K562 (cell line): Measurements from ENCODE around the gene ADCYAP1R1. TPM values are rescaled to one million over a fixed set of nuclear protein-coding genes. Genes with fewer than 3 reads are reported as not detected.

Source experiments
- ATAC-seq: fragments of 200-7000 bp; cut with Tn5 transposase; 3 replicates; pipeline ENCODE4 v1.9.1; 2020; ENCODE audit warnings: moderate library complexity
- BruUV-seq: library from RNA; stranded (reverse); fragments of 400-500 nt; replicated peaks from 2 replicates; lab custom pipeline; 2021; lab: Mats Ljungman, UMichigan
- CTCF ChIA-PET: fragments of 300-600 bp; formaldehyde crosslinking; extraction: SDS; loops from one replicate; lab custom pipeline; 2021; ENCODE audit warnings: low intra/inter-chr PET ratio; lab: Yijun Ruan, JAX
- POLR2A ChIA-PET: fragments of 300-600, 350-650 bp; sonication (Branson Sonifier 250); formaldehyde crosslinking; extraction: SDS; loops from one replicate; lab custom pipeline; 2021; ENCODE audit warnings: antibody characterized with exemption, inconsistent platforms; lab: Yijun Ruan, JAX
- DNase-seq, 4 experiments: peaks; one replicate each; pipeline versions ENCODE4 v3.0.0 to v3.0.0-alpha.2; 2011 to 2018; ENCODE audit warnings: low spot score in 3 of 4, mixed read lengths in 3 of 4; ENCODE audit errors: extremely low read depth in 1 of 4
- FAIRE-seq: peaks from 2 replicates; lab custom pipeline; 2011; peaks lifted over from hg19 to GRCh38; lab: Jason Lieb, UNC
- H2AFZ ChIP-seq: 2 replicates; pipeline ENCODE4 v1.6.0; 2011; ENCODE audit warnings: low read depth, low read length, control low read depth, inconsistent platforms
- H3K27ac ChIP-seq: fragments of 200-600 bp; 3 replicates; pipeline ENCODE4 v1.8.0; 2011; ENCODE audit warnings: low read depth, mild to moderate bottlenecking, control low read depth, inconsistent platforms, low read length, moderate library complexity, mixed read lengths; ENCODE audit errors: extremely low read depth
- H3K27me3 ChIP-seq, 2 experiments: fragments of 300-600 bp in 1 of 2; 2 replicates in 1 of 2; 3 replicates in 1 of 2; pipeline versions ENCODE4 v1.6.0 to v1.8.0; 2011; ENCODE audit warnings: inconsistent platforms in 2 of 2, low read length in 2 of 2, mild to moderate bottlenecking in 1 of 2, mixed read lengths in 1 of 2, moderate library complexity in 1 of 2; ENCODE audit not compliant: control insufficient read depth in 2 of 2, insufficient read depth in 2 of 2
- H3K36me3 ChIP-seq: fragments of 300-600 bp; 3 replicates; pipeline ENCODE4 v1.8.0; 2011; ENCODE audit warnings: mild to moderate bottlenecking, low read length, inconsistent platforms; ENCODE audit not compliant: control insufficient read depth, insufficient read depth
- H3K4me1 ChIP-seq, 2 experiments: fragments of 200-600 bp in 1 of 2; replicated peaks in 1 of 2; 2 replicates in 1 of 2; 3 replicates in 1 of 2; pipeline versions ENCODE4 v1.5.1 to v1.8.0; 2011; ENCODE audit warnings: inconsistent platforms in 2 of 2, low read length in 2 of 2, mild to moderate bottlenecking in 1 of 2, mixed read lengths in 1 of 2, moderate library complexity in 1 of 2; ENCODE audit not compliant: control insufficient read depth in 2 of 2, insufficient read depth in 2 of 2
- H3K4me2 ChIP-seq: 2 replicates; pipeline ENCODE4 v1.6.1; 2011; ENCODE audit warnings: low read length, control low read depth, inconsistent platforms, mixed read lengths; ENCODE audit not compliant: insufficient read depth
- H3K4me3 ChIP-seq: fragments of 200-600 bp; sonication (generic), shearing (Covaris generic); 2 replicates; pipeline ENCODE4 v1.5.1; 2016; ENCODE audit warnings: control low read depth, inconsistent platforms
- H3K79me2 ChIP-seq: fragments of 200-600 bp; 3 replicates; pipeline ENCODE4 v1.8.0; 2011; ENCODE audit warnings: low read length, inconsistent platforms; ENCODE audit not compliant: control insufficient read depth, insufficient read depth
- H3K9ac ChIP-seq, 2 experiments: 2 replicates each; pipeline versions ENCODE4 v1.6.0 to v1.6.1; 2011; ENCODE audit warnings: low read depth in 2 of 2, low read length in 2 of 2, control low read depth in 1 of 2, inconsistent platforms in 1 of 2, mild to moderate bottlenecking in 1 of 2, mixed read lengths in 1 of 2; ENCODE audit not compliant: insufficient read depth in 1 of 2
- H3K9me1 ChIP-seq: one replicate; pipeline ENCODE4 v1.6.0; 2011; ENCODE audit warnings: inconsistent platforms, mild to moderate bottlenecking, low read length, moderate library complexity; ENCODE audit not compliant: control insufficient read depth, insufficient read depth
- H3K9me3 ChIP-seq: replicated peaks from 2 replicates; pipeline ENCODE4 v1.5.1; 2011; ENCODE audit warnings: low read depth, low read length, inconsistent platforms; ENCODE audit not compliant: control insufficient read depth, insufficient read depth
- H4K20me1 ChIP-seq: replicated peaks from 2 replicates; pipeline ENCODE4 v1.6.1; 2011; ENCODE audit warnings: low read length, inconsistent platforms, mixed read lengths; ENCODE audit not compliant: control insufficient read depth, insufficient read depth
- ZFX ChIP-seq: sonication (generic); formaldehyde crosslinking; IDR thresholded peaks from 2 replicates; pipeline ENCODE4 v1.8.0; 2022; ENCODE audit warnings: mild to moderate bottlenecking, missing genetic modification reagents, moderate library complexity
- WGBS: fragments of 100-300 bp; shearing (Covaris generic); methylation state at CpG from one replicate; pipeline ENCODE4 v1.1.6; 2016; ENCODE audit warnings: low coverage, mixed read lengths; ENCODE audit not compliant: insufficient coverage; ENCODE audit errors: missing lambda C conversion rate; 5-methylcytosine and 5-hydroxymethylcytosine counted together
- in situ Hi-C: fragments of 300-500 bp; cut with MboI; formaldehyde crosslinking; loops from 4 replicates; pipeline ENCODE4 v1.15.0; 2018; ENCODE audit warnings: inconsistent platforms, mixed read lengths
- intact Hi-C: fragments of 100-400 bp; cut with micrococcal nuclease; formaldehyde crosslinking; loops from 2 replicates; pipeline ENCODE4 v1.14.2; 2022
- polyA plus RNA-seq, 8 experiments: library from polyadenylated mRNA; depleted of rRNA in 4 of 8; stranded (reverse) in 5 of 8; unstranded in 3 of 8; fragments of >200 nt; fragmentation: Nextera tagmentation in 2 of 8; fragmentation: Illumina TruSeq in 1 of 8; extraction: Ambion mirVana in 2 of 8; extraction: Trizol in 1 of 8; gene quantifications; 2 replicates each; pipeline versions ENCODE4 v1.2.1 to v1.2.3, GENCODE V29; 2011 to 2014; ENCODE audit warnings: inconsistent platforms in 1 of 8, missing spikeins in 1 of 8
- total RNA-seq, 7 experiments: library from RNA; depleted of rRNA in 6 of 7; stranded (reverse); fragments of >200 nt in 6 of 7; fragmentation: Illumina TruSeq in 2 of 7; extraction: Trizol in 2 of 7; gene quantifications; 2 replicates each; pipeline versions ENCODE4 v1.2.1 to v1.2.3, GENCODE V29; 2011 to 2021; ENCODE audit warnings: low replicate concordance in 1 of 7
- TF ChIP-seq, protein P1 (sequence below), 3 experiments: IDR thresholded peaks in 2 of 3; conservative IDR thresholded peaks in 1 of 3; 2 replicates each; pipeline ENCODE4 v1.5.1; 2011 to 2012; ENCODE audit warnings: low read length in 3 of 3, mild to moderate bottlenecking in 3 of 3, control low read depth in 2 of 3, improper control_type of control experiment in 1 of 3, inconsistent platforms in 1 of 3, low read depth in 1 of 3, mixed read lengths in 1 of 3, moderate library complexity in 1 of 3; ENCODE audit not compliant: insufficient read depth in 2 of 3

The ADCYAP1R1 gene
- total and polyA plus RNA-seq, 9 of the 15 experiments (the other 6 are each of a cell fraction or from before 2014, with no cell fraction given): 0.03 to 0.07 TPM; not detected in 7

DNA sequence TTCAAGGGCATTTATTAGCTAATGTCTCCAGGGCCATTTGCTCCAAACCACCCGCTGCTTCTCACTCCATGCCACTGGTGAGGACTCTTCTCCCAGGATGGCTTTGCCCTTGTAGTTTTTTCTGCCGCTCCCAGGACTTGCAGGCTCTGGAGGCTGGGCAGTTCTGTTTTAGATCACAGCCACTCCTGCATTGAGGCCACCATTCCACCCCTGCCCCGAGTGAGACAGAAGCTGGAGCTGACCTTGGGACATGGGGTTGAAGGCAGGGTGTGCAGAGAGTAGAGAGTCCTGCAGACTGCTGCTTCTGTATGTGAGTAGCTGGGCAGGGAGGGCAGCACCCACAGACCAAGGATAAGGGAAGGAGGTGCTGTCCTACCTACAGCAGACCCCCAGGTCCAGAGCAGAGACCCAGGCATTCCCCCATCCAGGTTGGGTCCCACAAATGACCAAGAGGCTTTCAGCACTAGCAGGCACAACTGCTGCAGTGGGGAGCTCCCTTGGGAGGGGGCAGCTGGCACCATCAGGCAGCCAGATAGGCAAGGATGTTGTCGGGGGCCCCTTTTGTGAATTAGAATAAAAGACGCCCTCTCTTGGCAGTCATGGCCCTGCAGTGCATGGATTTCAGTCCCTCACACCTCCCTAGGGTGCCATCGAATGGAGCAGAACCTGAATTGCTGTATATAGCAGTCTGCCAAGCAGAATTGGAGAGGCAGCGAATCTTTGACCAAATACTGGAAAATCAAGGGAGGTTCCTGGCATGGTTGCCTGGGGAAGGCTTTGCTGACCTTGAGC is 22.7 kb upstream of the ADCYAP1R1 start:
- in situ Hi-C loops (no loop called here), intact Hi-C loops (no loop called here)
- no peaks in the 10 kb centered on the region for H3K79me2 ChIP-seq
- BruUV-seq: no TSS peak
- no peaks in the 10 kb centered on the region for H3K9me1 ChIP-seq
- POLR2A ChIA-PET: interaction anchor here (0.6 to 1.0 kb wide), 3 partner anchors 27 to 365 kb away, joined by 3 to 4 read pairs (median 3); no protein-coding TSS in a partner anchor
- H3K36me3 ChIP-seq: no peaks in the 10 kb centered on the region
- H3K27me3 ChIP-seq: peaks cover 30 to 70% of the 10 kb centered on the region in 2 experiments
- ATAC-seq (no peak), FAIRE-seq (no peak), DNase-seq (no peak)
- CTCF ChIA-PET: no interaction called here
- no peak overlapping the region for H3K27ac ChIP-seq
- 0 out of 2 replicates have a peak, but pooled peaks cover 4% of the 10 kb centered on the region for H4K20me1 ChIP-seq
- no peaks in the 10 kb centered on the region for H3K9me3 ChIP-seq
- H3K9ac ChIP-seq: no peak overlapping the region
- H3K4me2 ChIP-seq: no peak overlapping the region
- no peak overlapping the region for H3K4me3 ChIP-seq
- H2AFZ ChIP-seq: no peak overlapping the region
- 1% methylated on average over 7 of the region's 7 CpGs for WGBS
- H3K4me1 ChIP-seq: no peaks in the 10 kb centered on the region; a peak in 2 of 5 replicates
- TF ChIP-seq ZFX (CRISPR knock-in tag): no peak
- TF ChIP-seq, protein P1, sequence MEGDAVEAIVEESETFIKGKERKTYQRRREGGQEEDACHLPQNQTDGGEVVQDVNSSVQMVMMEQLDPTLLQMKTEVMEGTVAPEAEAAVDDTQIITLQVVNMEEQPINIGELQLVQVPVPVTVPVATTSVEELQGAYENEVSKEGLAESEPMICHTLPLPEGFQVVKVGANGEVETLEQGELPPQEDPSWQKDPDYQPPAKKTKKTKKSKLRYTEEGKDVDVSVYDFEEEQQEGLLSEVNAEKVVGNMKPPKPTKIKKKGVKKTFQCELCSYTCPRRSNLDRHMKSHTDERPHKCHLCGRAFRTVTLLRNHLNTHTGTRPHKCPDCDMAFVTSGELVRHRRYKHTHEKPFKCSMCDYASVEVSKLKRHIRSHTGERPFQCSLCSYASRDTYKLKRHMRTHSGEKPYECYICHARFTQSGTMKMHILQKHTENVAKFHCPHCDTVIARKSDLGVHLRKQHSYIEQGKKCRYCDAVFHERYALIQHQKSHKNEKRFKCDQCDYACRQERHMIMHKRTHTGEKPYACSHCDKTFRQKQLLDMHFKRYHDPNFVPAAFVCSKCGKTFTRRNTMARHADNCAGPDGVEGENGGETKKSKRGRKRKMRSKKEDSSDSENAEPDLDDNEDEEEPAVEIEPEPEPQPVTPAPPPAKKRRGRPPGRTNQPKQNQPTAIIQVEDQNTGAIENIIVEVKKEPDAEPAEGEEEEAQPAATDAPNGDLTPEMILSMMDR (IDR thresholded peaks at IDR 0.05 in 2 of 3, conservative IDR thresholded peaks at IDR 0.05 in 1 of 3; ENCODE audit: insufficient read depth in 2 of 3, low read depth in 1 of 3, low read length in 3 of 3): 0 out of 6 replicates have a peak, but pooled peaks of 1 of the 3 experiments have one; percentile 24
